Gastroesophageal sphincter (tissue), 3 donors: Measurements from ENCODE around the gene PRKG2.

Experiments used
- EP300 ChIP-seq: sonication (generic); formaldehyde crosslinking; IDR thresholded peaks from one replicate; pipeline ENCODE4 v1.6.1; 2017; ENCODE audit warnings: antibody characterized with exemption, mild to moderate bottlenecking
- POLR2A ChIP-seq, 2 donors: fragments of 450-650 bp; IDR thresholded peaks; one replicate each; pipeline ENCODE4 v1.6.1; 2017; ENCODE audit warnings: antibody characterized with exemption in 2 of 2, mild to moderate bottlenecking in 2 of 2, moderate library complexity in 1 of 2
- TF ChIP-seq, protein P1 (sequence below), 4 experiments: fragments of 200-600 bp in 2 of 4; fragments of 450-650 bp in 2 of 4; sonication (generic) in 1 of 4; IDR thresholded peaks; one replicate each; pipeline ENCODE4 v1.5.1; 2017 to 2019; ENCODE audit warnings: antibody characterized with exemption in 4 of 4, mild to moderate bottlenecking in 2 of 4, moderate library complexity in 2 of 4

DNA sequence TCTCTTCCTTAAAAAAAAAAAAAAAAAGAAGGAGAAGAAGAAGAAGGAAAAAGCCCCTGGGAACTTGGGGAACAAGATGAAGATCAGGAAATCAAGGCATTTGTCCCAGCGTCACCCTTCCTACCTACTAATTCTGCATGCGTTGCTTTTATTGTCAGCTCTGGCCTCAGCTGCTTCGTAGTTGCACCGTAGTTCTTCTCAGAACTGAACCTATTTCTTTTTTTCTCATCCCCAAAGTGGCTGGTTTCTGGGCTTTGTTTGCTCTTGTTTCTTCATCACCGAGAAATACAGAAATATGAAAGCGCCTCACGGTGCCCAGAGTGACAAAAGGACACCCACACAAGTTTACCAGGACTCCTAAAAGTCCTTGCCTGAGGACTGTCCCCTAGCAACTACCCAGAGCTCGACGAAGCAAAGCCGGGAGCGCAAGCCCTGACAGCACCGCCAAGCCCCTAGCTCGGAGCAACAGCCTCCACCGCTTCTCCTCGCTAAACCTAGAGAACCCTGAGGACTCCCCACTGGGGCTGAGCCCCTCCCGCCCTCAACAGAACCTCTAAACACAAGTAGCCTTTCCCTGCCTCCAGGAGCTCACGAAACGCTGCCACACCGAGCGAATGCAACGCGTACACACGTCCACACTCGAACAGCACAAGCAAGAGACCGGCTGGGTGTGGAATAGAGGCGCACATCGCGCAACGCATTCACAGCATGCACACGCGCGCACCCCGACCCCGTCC lies 710 bp downstream of the PRKG2 start:
- TF ChIP-seq EP300 = no peak
- no peak for TF ChIP-seq POLR2A (IDR thresholded peaks at IDR 0.05)
- TF ChIP-seq, protein P1, sequence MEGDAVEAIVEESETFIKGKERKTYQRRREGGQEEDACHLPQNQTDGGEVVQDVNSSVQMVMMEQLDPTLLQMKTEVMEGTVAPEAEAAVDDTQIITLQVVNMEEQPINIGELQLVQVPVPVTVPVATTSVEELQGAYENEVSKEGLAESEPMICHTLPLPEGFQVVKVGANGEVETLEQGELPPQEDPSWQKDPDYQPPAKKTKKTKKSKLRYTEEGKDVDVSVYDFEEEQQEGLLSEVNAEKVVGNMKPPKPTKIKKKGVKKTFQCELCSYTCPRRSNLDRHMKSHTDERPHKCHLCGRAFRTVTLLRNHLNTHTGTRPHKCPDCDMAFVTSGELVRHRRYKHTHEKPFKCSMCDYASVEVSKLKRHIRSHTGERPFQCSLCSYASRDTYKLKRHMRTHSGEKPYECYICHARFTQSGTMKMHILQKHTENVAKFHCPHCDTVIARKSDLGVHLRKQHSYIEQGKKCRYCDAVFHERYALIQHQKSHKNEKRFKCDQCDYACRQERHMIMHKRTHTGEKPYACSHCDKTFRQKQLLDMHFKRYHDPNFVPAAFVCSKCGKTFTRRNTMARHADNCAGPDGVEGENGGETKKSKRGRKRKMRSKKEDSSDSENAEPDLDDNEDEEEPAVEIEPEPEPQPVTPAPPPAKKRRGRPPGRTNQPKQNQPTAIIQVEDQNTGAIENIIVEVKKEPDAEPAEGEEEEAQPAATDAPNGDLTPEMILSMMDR (IDR thresholded peaks at IDR 0.05) = no peak
